ENCODE data around the gene RALY.

DNA sequence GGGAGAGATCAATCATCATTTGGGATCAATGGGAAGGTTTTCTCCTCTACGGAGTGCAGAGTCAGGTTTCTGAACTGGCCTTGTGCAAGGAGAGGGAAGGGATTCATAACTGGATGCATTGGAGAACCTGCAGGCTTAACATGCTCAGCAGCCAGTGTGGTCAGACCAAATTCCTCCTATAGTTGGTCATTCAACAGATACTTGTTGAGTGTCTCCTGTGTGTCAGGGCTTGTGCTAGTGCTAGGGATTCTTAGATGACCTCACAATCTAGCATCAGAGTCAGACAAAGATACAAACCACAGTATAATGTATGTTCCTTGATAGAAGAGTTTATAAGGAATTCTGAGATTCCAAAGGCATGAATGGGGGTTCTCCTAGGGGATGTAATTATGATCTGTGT lies 23.9 kb downstream of the RALY start:
- TF ChIP-seq, protein P1, sequence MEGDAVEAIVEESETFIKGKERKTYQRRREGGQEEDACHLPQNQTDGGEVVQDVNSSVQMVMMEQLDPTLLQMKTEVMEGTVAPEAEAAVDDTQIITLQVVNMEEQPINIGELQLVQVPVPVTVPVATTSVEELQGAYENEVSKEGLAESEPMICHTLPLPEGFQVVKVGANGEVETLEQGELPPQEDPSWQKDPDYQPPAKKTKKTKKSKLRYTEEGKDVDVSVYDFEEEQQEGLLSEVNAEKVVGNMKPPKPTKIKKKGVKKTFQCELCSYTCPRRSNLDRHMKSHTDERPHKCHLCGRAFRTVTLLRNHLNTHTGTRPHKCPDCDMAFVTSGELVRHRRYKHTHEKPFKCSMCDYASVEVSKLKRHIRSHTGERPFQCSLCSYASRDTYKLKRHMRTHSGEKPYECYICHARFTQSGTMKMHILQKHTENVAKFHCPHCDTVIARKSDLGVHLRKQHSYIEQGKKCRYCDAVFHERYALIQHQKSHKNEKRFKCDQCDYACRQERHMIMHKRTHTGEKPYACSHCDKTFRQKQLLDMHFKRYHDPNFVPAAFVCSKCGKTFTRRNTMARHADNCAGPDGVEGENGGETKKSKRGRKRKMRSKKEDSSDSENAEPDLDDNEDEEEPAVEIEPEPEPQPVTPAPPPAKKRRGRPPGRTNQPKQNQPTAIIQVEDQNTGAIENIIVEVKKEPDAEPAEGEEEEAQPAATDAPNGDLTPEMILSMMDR (IDR thresholded peaks at IDR 0.05): no peak
- no peak for TF ChIP-seq POLR2A (IDR thresholded peaks at IDR 0.05)

Data from body of pancreas (tissue), 4 donors.